ENCODE measurements around the gene MRPS6. TPM values are rescaled to one million over a fixed set of nuclear protein-coding genes. Genes with fewer than 3 reads are reported as not detected.

The MRPS6 gene
- total RNA-seq, 1 experiment from 2014 or later = 43.5 TPM

DNA sequence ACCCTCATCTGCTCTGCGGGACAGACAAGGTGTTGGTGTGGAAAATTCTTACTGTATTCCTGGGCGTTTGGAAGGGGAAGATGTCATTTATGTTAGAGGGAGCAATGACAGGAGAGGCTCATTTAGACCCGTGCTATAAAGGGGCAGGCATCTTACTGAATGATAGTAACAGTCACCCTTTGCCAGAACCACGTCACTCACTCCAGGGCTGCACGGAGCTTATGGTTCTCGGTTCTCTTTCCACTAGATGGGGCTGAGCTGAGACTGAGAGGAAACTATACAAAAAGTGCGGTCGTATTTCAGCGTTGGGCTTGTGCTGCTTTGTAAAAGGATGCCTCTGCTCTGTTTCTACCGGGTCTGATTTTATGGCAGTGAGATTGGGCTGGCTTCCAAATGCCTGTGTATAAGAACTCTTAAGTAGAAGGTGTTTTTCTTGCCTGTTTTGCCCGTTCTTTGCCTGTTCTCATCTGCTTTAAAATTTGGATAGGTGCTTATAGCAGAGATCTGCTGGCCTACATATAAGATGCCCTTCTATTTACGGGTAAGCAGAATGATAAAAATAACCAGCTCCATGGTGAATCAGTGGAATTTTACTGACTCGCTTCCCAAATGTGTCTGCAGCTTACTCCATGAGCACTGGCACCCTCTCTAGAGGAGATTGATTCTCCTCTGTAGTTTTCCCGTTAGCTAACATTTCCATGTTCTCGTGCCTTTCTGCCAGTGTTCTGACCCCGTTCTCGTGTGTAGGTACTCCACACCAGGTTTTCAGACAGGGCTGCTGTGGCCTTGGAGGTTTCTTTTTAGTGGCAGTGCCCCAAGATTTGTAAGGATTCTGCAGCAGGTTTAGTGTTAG, 55.9 kb downstream of the MRPS6 start:
- Mint-ChIP-seq H3K4me3 (ENCODE audit: low read depth, unreplicated experiment) (no peak overlapping the region), H3K4me1 (ENCODE audit: low read depth, unreplicated experiment) (peaks cover 9% of the 10 kb centered on the region), H3K9me3 (ENCODE audit: low read depth, unreplicated experiment) (no peaks in the 10 kb centered on the region), H3K27me3 (ENCODE audit: unreplicated experiment) (no peaks in the 10 kb centered on the region), H3K27ac (ENCODE audit: unreplicated experiment) (no peak overlapping the region), H3K36me3 (ENCODE audit: insufficient read depth, unreplicated experiment) (peaks cover 1% of the 10 kb centered on the region)
- no TSS peak for BruUV-seq (replicated peaks)
- intact Hi-C loops (cut with micrococcal nuclease; ENCODE audit: unreplicated experiment) = no loop called here
- TF ChIP-seq CTCF (IDR thresholded peaks at IDR 0.05; ENCODE audit: unreplicated experiment) = no peak
- DNase-seq = no peak
- CTCF ChIA-PET = interaction anchor here (1.0 kb wide), 1 partner anchor 9 kb away, joined by 3 read pairs; no protein-coding TSS in a partner anchor

GRCh38 chr21:34129901-34130715, 56.7 kb downstream of the MRPS6 start:
- BruUV-seq (replicated peaks) = no TSS peak
- CTCF ChIA-PET = no interaction called here
- Mint-ChIP-seq H3K4me1 (ENCODE audit: low read depth, unreplicated experiment) (peaks cover 9% of the 10 kb centered on the region), H3K9me3 (ENCODE audit: low read depth, unreplicated experiment) (no peaks in the 10 kb centered on the region), H3K36me3 (ENCODE audit: insufficient read depth, unreplicated experiment) (peaks cover 6% of the 10 kb centered on the region), H3K27ac (ENCODE audit: unreplicated experiment) (no peak overlapping the region), H3K27me3 (ENCODE audit: unreplicated experiment) (no peaks in the 10 kb centered on the region), H3K4me3 (ENCODE audit: low read depth, unreplicated experiment) (no peak overlapping the region)
- no peak for TF ChIP-seq CTCF (IDR thresholded peaks at IDR 0.05; ENCODE audit: unreplicated experiment)
- DNase-seq = no peak
- intact Hi-C loops (cut with micrococcal nuclease; ENCODE audit: unreplicated experiment) = no loop called here

GRCh38 chr21:34130716-34130985, 57.3 kb downstream of the MRPS6 start:
- no peak for TF ChIP-seq CTCF (IDR thresholded peaks at IDR 0.05; ENCODE audit: unreplicated experiment)
- intact Hi-C loops (cut with micrococcal nuclease; ENCODE audit: unreplicated experiment) = no loop called here
- CTCF ChIA-PET = no interaction called here
- Mint-ChIP-seq H3K4me3 (ENCODE audit: low read depth, unreplicated experiment) (no peak overlapping the region), H3K36me3 (ENCODE audit: insufficient read depth, unreplicated experiment) (peaks cover 6% of the 10 kb centered on the region), H3K9me3 (ENCODE audit: low read depth, unreplicated experiment) (no peaks in the 10 kb centered on the region), H3K27ac (ENCODE audit: unreplicated experiment) (no peak overlapping the region), H3K4me1 (ENCODE audit: low read depth, unreplicated experiment) (peaks cover 9% of the 10 kb centered on the region), H3K27me3 (ENCODE audit: unreplicated experiment) (no peaks in the 10 kb centered on the region)
- BruUV-seq (replicated peaks) = no TSS peak
- no peak for DNase-seq

GRCh38 chr21:34131586-34131985, 58.2 kb downstream of the MRPS6 start:
- no peak for DNase-seq
- H3K4me3 Mint-ChIP-seq (ENCODE audit: low read depth, unreplicated experiment) = no peak overlapping the region
- CTCF ChIA-PET = no interaction called here
- no peak for TF ChIP-seq CTCF (IDR thresholded peaks at IDR 0.05; ENCODE audit: unreplicated experiment)
- BruUV-seq (replicated peaks) = no TSS peak
- H3K27ac Mint-ChIP-seq (ENCODE audit: unreplicated experiment) = no peak overlapping the region
- H3K9me3 Mint-ChIP-seq (ENCODE audit: low read depth, unreplicated experiment) = no peaks in the 10 kb centered on the region
- peaks cover 6% of the 10 kb centered on the region for H3K36me3 Mint-ChIP-seq (ENCODE audit: insufficient read depth, unreplicated experiment)
- intact Hi-C loops (cut with micrococcal nuclease; ENCODE audit: unreplicated experiment) = no loop called here
- no peaks in the 10 kb centered on the region for H3K27me3 Mint-ChIP-seq (ENCODE audit: unreplicated experiment)
- H3K4me1 Mint-ChIP-seq (ENCODE audit: low read depth, unreplicated experiment) = peaks cover 9% of the 10 kb centered on the region

Data from Calu3 (cell line).